Ishikawa (cell line): Measurements from ENCODE around the gene COL23A1.

Experiments
- CEBPB ChIP-seq: IDR thresholded peaks from 2 replicates; pipeline ENCODE4 v1.6.1; 2012
- CREB1 ChIP-seq: IDR thresholded peaks from 2 replicates; pipeline ENCODE4 v1.6.1; 2012; ENCODE audit warnings: low read depth
- EGR1 ChIP-seq: IDR thresholded peaks from 2 replicates; pipeline ENCODE4 v1.6.1; 2012
- EP300 ChIP-seq: IDR thresholded peaks from 2 replicates; pipeline ENCODE4 v1.6.1; 2012; ENCODE audit warnings: borderline replicate concordance
- FOXM1 ChIP-seq: IDR thresholded peaks from 2 replicates; pipeline ENCODE4 v1.6.1; 2012; ENCODE audit warnings: low read depth, borderline replicate concordance
- MAX ChIP-seq: IDR thresholded peaks from 2 replicates; pipeline ENCODE4 v1.6.1; 2012
- NFIC ChIP-seq: IDR thresholded peaks from 2 replicates; pipeline ENCODE4 v1.6.1; 2012
- RAD21 ChIP-seq: IDR thresholded peaks from 2 replicates; pipeline ENCODE4 v1.6.1; 2012; ENCODE audit warnings: low read depth
- REST ChIP-seq: IDR thresholded peaks from 2 replicates; pipeline ENCODE4 v1.6.1; 2012; ENCODE audit warnings: low read depth, mild to moderate bottlenecking
- TAF1 ChIP-seq: IDR thresholded peaks from 2 replicates; pipeline ENCODE4 v1.6.1; 2012; ENCODE audit warnings: low read depth, mild to moderate bottlenecking
- TCF12 ChIP-seq: IDR thresholded peaks from 2 replicates; pipeline ENCODE4 v1.6.1; 2012; ENCODE audit warnings: low read depth
- TEAD4 ChIP-seq: IDR thresholded peaks from 2 replicates; pipeline ENCODE4 v1.6.1; 2012
- USF1 ChIP-seq: IDR thresholded peaks from 2 replicates; pipeline ENCODE4 v1.6.1; 2012
- YY1 ChIP-seq: IDR thresholded peaks from 2 replicates; pipeline ENCODE4 v1.6.1; 2012; ENCODE audit warnings: low read depth
- ZBTB7A ChIP-seq: IDR thresholded peaks from 2 replicates; pipeline ENCODE4 v1.6.1; 2012; ENCODE audit warnings: low read depth

Gene COL23A1

GRCh38 chr5:178372142-178372571, 218.0 kb downstream of the COL23A1 start:
- TF ChIP-seq TEAD4 (no peak), USF1 (no peak), EGR1 (no peak), CEBPB (no peak), NFIC (no peak), YY1 (no peak), TAF1 (no peak)

DNA sequence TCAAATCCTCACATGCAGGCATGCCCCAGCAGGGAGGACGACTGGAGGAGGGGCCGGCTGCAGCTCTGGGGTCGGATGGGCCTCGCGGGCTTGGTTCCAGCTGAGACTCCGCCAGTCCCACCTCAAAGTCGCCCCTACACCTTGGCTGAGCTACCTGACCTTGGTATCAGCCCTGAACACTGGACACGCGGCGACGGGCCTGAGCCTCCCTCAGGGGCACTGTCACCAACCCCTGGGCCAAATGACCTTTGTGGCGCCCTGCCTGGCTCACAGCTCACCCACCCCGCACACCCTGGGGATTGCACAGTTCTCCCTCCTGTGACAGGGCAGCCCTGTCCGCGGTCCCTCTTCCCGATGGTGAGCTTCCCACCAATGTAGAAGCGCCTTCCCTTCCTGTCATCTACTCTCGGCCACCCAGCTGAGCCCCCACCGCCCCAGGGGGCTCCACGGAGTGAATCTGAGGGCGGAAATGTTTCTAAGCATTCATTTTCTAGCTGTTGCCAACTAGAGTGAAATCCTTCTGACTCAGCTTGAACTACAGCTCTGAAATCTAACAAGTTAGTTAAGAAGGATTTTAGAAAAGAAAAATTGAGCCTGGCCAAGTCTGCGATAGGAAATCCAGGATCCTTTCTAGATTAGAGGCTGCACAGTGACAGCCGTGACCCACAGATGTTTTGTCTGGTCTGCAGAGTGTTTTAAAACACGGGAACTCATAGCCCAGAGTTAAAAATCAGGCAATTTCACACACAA, 218.7 kb downstream of the COL23A1 start:
- TF ChIP-seq REST (no peak), USF1 (no peak), EP300 (no peak), ZBTB7A (no peak), CREB1 (no peak), FOXM1 (no peak), CEBPB (no peak), TEAD4 (no peak), MAX (no peak), NFIC (no peak), RAD21 (no peak), TCF12 (no peak), TAF1 (no peak), YY1 (no peak), EGR1 (no peak)

DNA sequence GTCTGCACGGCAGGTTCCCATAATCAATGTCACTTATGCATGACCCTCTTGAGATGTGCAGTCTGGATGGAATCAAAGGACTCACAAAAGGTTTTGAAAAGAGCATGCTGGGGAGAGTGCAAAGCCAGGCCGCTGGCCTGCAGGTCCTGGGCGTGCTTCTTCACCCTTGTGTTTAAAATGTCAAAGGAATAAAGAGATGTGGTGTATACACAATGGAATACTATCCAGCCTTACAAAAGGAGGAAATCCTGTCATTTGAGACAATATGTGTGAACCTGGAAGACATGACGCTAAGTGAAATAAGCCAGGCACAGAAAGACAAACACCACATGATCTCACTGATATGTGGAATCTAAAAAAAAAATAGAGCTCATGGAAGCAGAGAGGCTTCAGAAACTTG, 220.1 kb downstream of the COL23A1 start:
- TF ChIP-seq CEBPB (no peak), NFIC (no peak), CREB1 (no peak), ZBTB7A (no peak), EGR1 (no peak), FOXM1 (no peak), MAX (no peak), TEAD4 (no peak), EP300 (no peak), REST (no peak), YY1 (no peak), TCF12 (no peak), USF1 (no peak), RAD21 (no peak), TAF1 (no peak)

DNA sequence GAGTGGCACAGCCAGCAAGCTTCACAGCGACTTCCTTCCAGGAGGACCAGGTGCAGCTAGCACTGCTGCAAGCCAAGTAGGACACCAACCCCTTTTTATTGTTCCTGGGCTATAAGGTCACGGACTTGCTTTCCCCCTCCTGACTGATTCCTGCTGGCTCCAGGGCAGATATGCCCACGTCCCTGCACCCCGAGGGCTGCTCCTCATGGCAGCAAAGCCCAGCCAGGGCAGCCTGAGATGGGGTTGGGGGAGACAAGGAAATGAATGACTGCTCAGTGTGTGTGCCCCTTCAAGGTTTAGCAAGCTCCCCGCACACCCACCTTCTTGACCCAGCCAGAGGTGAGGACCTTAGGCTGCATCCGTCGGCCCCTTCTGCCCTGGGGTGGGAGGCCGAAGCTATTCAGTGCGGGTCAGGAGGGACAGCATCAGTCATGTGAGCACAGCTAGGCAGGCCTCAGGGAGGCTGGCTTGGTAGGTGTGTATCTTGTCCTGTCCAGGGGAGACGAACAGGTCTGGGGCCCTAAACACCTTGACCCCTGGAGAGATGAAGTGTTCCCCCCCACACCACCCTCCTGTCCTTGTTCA, 221.4 kb downstream of the COL23A1 start:
- no peak for TF ChIP-seq CEBPB
- TF ChIP-seq TAF1: no peak
- TF ChIP-seq YY1: no peak
- no peak for TF ChIP-seq USF1
- no peak for TF ChIP-seq FOXM1
- no peak for TF ChIP-seq RAD21

GRCh38 chr5:178368274-178368673, 221.9 kb downstream of the COL23A1 start:
- no peak for TF ChIP-seq TCF12
- TF ChIP-seq EGR1: no peak
- no peak for TF ChIP-seq TEAD4
- no peak for TF ChIP-seq YY1
- no peak for TF ChIP-seq TAF1
- no peak for TF ChIP-seq CREB1
- TF ChIP-seq NFIC: no peak
- no peak for TF ChIP-seq USF1
- no peak for TF ChIP-seq ZBTB7A
- no peak for TF ChIP-seq CEBPB
- TF ChIP-seq MAX: no peak
- TF ChIP-seq FOXM1: no peak
- no peak for TF ChIP-seq EP300
- TF ChIP-seq RAD21: no peak
- no peak for TF ChIP-seq REST
